GM18867 (cell line): ENCODE results near the gene NUDT14.

Experiments used
- ATAC-seq: cut with Tn5 transposase; IDR thresholded peaks from one replicate; pipeline ENCODE4 v1.9.1; 2021; ENCODE audit warnings: mild to moderate bottlenecking, moderate library complexity; ENCODE audit not compliant: unreplicated experiment

Gene NUDT14

GRCh38 chr14:105138021-105138541 is 43.0 kb downstream of the NUDT14 start:
- ATAC-seq, result no peak

GRCh38 chr14:105137481-105138020 is 43.6 kb downstream of the NUDT14 start:
- no peak for ATAC-seq

- no peak for ATAC-seq
Observed at GRCh38 chr14:105136401-105137322, 44.5 kb downstream of the NUDT14 start.

- no peak for ATAC-seq
Observed at GRCh38 chr14:105135700-105136395, 45.3 kb downstream of the NUDT14 start.

GRCh38 chr14:105132921-105133654 is 48.0 kb downstream of the NUDT14 start:
- ATAC-seq, result no peak

GRCh38 chr14:105131241-105131640 is 49.9 kb downstream of the NUDT14 start:
- ATAC-seq, result no peak

GRCh38 chr14:105128059-105128458 is 53.1 kb downstream of the NUDT14 start:
- ATAC-seq, result no peak

- ATAC-seq, result no peak
Observed at GRCh38 chr14:105126981-105127329, 54.2 kb downstream of the NUDT14 start.

- no peak for ATAC-seq
Observed at GRCh38 chr14:105126126-105126980, 54.8 kb downstream of the NUDT14 start.

- no peak for ATAC-seq
Observed at GRCh38 chr14:105124823-105125222, 56.3 kb downstream of the NUDT14 start.

GRCh38 chr14:105123981-105124765 is 56.9 kb downstream of the NUDT14 start:
- ATAC-seq, result no peak

GRCh38 chr14:105123064-105123665 is 57.9 kb downstream of the NUDT14 start:
- no peak for ATAC-seq
